Karpas-422 (cell line): ENCODE measurements around the gene DGKB. TPM values are rescaled to one million over a fixed set of nuclear protein-coding genes. Genes with fewer than 3 reads are reported as not detected.

Experiments used
- DNase-seq: peaks from one replicate; pipeline ENCODE4 v3.0.0-alpha.2; 2015
- H2AFZ ChIP-seq: fragments of 200-600 bp; sonication (generic); 2 replicates; pipeline ENCODE4 v1.6.1; 2014; ENCODE audit warnings: antibody characterized with exemption, low read length, mixed read lengths
- H3K27ac ChIP-seq: fragments of 200-600 bp; sonication (generic); 2 replicates; pipeline ENCODE4 v1.5.1; 2014; ENCODE audit warnings: mild to moderate bottlenecking, low read length, moderate library complexity
- H3K27me3 ChIP-seq: fragments of 200-600 bp; sonication (generic); 2 replicates; pipeline ENCODE4 v1.6.1; 2014; ENCODE audit warnings: low read length, mixed read lengths
- H3K36me3 ChIP-seq: fragments of 200-600 bp; sonication (generic); 2 replicates; pipeline ENCODE4 v1.6.1; 2014; ENCODE audit warnings: low read length, mixed read lengths; ENCODE audit not compliant: insufficient read depth
- H3K4me1 ChIP-seq: fragments of 200-600 bp; sonication (generic); 2 replicates; pipeline ENCODE4 v1.6.1; 2014; ENCODE audit warnings: mild to moderate bottlenecking, low read length, mixed read lengths
- H3K4me2 ChIP-seq: fragments of 200-600 bp; sonication (generic); 2 replicates; pipeline ENCODE4 v1.6.1; 2014; ENCODE audit warnings: low read length, low read depth, mild to moderate bottlenecking; ENCODE audit not compliant: poor library complexity, severe bottlenecking
- H3K4me3 ChIP-seq: fragments of 200-600 bp; sonication (generic); 2 replicates; pipeline ENCODE4 v1.5.1; 2014; ENCODE audit warnings: mild to moderate bottlenecking, antibody characterized with exemption, low read length, mixed read lengths
- H3K79me2 ChIP-seq: fragments of 200-600 bp; sonication (generic); 2 replicates; pipeline ENCODE4 v1.6.1; 2014; ENCODE audit warnings: mild to moderate bottlenecking, low read length, mixed read lengths
- H3K9ac ChIP-seq: fragments of 200-600 bp; sonication (generic); 2 replicates; pipeline ENCODE4 v1.6.0; 2014; ENCODE audit warnings: low read length
- H3K9me2 ChIP-seq: fragments of 200-600 bp; sonication (generic), shearing (Covaris generic); replicated peaks from 2 replicates; pipeline ENCODE4 v1.6.0; 2014; ENCODE audit warnings: mild to moderate bottlenecking, low read length, moderate library complexity; ENCODE audit not compliant: insufficient read depth
- H3K9me3 ChIP-seq: fragments of 300-700, 200-600 bp; sonication (generic); 2 replicates; pipeline ENCODE4 v1.6.1; 2014; ENCODE audit warnings: low read length, mixed read lengths
- H4K20me1 ChIP-seq: fragments of 200-600 bp; sonication (generic); 2 replicates; pipeline ENCODE4 v1.6.1; 2014; ENCODE audit warnings: mild to moderate bottlenecking, antibody characterized with exemption, low read length, low read depth; ENCODE audit not compliant: insufficient read depth
- total RNA-seq: library from RNA; depleted of rRNA; stranded (reverse); fragments of >200 nt; shearing (Covaris generic); gene quantifications from 2 replicates; pipeline ENCODE4 v1.2.3, GENCODE V29; 2014; ENCODE audit warnings: low replicate concordance

Gene DGKB
- total RNA-seq, 1 experiment from 2014 or later, result not detected

DNA sequence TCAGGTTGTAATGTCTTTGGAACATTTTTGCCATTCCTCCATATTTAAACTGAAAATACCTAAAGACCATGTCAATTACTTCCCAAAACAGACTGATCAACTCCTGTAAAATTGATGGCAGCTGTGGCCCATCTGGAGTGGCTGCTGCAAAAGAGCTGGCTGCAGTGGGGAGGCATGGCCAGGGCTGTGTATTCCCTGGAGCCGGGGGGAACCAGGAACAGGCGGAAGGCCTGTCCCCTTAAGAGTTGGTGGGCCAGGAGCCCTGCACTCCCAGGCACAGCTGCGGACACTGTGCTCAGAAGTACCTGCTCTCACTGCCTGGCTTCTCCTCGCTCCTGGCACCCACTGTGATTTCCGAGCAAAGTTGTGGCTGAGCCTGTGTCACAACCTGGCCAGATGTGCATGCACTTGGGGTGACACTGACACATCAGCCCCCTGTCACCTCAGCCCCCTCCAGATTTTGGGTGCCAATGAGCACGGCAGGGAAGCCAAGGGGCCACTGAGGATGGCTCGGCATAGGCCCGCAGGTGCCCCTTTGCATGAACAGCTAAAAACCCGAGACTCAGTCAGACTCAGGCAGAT is 116.1 kb downstream of the DGKB start:
- Histone ChIP-seq H3K4me2 (no peak overlapping the region), H3K9me2 (no peaks in the 10 kb centered on the region), H4K20me1 (no peaks in the 10 kb centered on the region), H3K9ac (no peak overlapping the region), H3K27ac (no peak overlapping the region), H3K79me2 (no peaks in the 10 kb centered on the region), H3K4me1 (no peaks in the 10 kb centered on the region), H3K36me3 (no peaks in the 10 kb centered on the region), H3K9me3 (no peaks in the 10 kb centered on the region), H3K4me3 (no peak overlapping the region), H2AFZ (no peak overlapping the region), H3K27me3 (no peaks in the 10 kb centered on the region)
- no peak for DNase-seq

DNA sequence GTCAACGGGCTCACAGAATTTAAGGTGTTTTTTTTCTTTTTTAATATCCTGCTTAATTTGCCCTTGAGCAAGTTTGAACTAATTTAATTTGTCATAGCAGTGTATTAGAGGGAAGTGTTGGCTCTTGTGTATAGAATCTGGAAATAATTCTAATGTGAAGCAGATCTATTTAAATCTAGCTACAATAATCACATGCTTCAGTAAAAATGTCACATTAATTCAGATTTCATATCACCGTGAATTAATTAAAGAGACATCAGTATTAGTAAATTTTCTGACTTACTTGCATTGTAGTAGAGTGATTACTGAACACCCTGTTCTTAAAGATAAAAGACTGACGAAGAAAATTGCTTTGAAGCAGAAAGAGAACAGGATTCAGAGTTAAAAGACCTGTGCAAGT is 124.7 kb downstream of the DGKB start:
- no peaks in the 10 kb centered on the region for H3K4me1 ChIP-seq
- no peaks in the 10 kb centered on the region for H4K20me1 ChIP-seq
- no peak overlapping the region for H3K27ac ChIP-seq
- H3K79me2 ChIP-seq, result no peaks in the 10 kb centered on the region
- H3K4me3 ChIP-seq, result no peak overlapping the region
- H3K9ac ChIP-seq, result no peak overlapping the region
- no peak for DNase-seq
- H2AFZ ChIP-seq, result no peak overlapping the region
- H3K27me3 ChIP-seq, result no peaks in the 10 kb centered on the region
- H3K4me2 ChIP-seq, result no peak overlapping the region
- H3K9me3 ChIP-seq, result peaks cover 11% of the 10 kb centered on the region; the same call in 1 of the 2 replicates
- H3K9me2 ChIP-seq, result no peaks in the 10 kb centered on the region
- H3K36me3 ChIP-seq, result no peaks in the 10 kb centered on the region

DNA sequence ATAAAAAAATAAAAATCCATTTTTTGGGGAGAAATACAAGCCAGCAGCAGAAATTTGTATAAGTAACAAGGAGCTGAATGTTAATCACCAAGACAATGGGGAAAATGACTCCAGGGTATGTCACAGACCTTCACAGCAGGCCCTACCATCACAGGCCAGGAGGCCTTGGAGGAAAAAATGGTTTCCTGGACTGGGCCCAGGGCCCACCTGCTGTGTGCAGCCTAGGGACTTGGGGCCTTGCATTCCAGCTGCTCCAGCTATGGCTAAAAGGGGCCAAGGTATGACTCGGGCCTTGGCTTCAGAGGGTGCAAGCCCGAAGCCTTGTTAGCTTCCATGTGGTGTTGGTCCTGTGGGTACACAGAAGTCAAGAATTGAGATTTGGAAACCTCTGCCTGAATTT is 126.3 kb downstream of the DGKB start:
- H3K27me3 ChIP-seq, result no peaks in the 10 kb centered on the region
- no peak overlapping the region for H3K27ac ChIP-seq
- no peak overlapping the region for H3K4me3 ChIP-seq

GRCh38 chr7:14773729-14774271 is 128.8 kb downstream of the DGKB start:
- Histone ChIP-seq H4K20me1 (no peaks in the 10 kb centered on the region), H3K4me2 (no peak overlapping the region), H3K36me3 (no peaks in the 10 kb centered on the region), H3K9me3 (peaks cover 11% of the 10 kb centered on the region; the same call in 1 of the 2 replicates), H3K9ac (no peak overlapping the region), H2AFZ (no peak overlapping the region), H3K9me2 (no peaks in the 10 kb centered on the region), H3K4me3 (no peak overlapping the region), H3K4me1 (no peaks in the 10 kb centered on the region), H3K79me2 (no peaks in the 10 kb centered on the region), H3K27me3 (no peaks in the 10 kb centered on the region), H3K27ac (no peak overlapping the region)
- no peak for DNase-seq

More for the DNA sequence above, 126.3 kb downstream of the DGKB start:
- no peak overlapping the region for H2AFZ ChIP-seq
- H3K79me2 ChIP-seq, result no peaks in the 10 kb centered on the region
- H3K4me1 ChIP-seq, result no peaks in the 10 kb centered on the region
- H4K20me1 ChIP-seq, result no peaks in the 10 kb centered on the region
- no peak overlapping the region for H3K9ac ChIP-seq
- no peaks in the 10 kb centered on the region for H3K36me3 ChIP-seq
- no peak overlapping the region for H3K4me2 ChIP-seq
- DNase-seq, result no peak
- H3K9me2 ChIP-seq, result no peaks in the 10 kb centered on the region
- peaks cover 11% of the 10 kb centered on the region; the same call in 1 of the 2 replicates for H3K9me3 ChIP-seq

DNA sequence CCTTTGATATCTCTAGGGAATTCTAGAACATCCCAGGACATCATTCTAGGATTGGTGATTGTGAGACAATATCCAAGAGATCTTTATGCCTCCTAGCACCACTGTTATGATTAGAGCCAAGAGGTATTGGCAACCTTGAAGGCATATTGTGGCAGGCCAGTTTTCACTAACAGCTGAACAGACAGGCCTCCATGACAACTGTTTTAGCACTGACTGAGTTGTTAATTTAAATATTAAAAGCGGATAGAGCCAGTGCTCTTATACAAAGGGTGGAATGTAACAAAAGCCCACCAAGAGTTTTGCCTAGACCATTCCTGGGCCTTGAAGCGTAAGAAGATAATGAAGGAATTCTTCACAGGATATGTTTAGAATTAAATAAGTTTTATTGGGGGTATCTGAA is 131.9 kb downstream of the DGKB start:
- Histone ChIP-seq H2AFZ (no peak overlapping the region), H3K9ac (no peak overlapping the region)

DNA sequence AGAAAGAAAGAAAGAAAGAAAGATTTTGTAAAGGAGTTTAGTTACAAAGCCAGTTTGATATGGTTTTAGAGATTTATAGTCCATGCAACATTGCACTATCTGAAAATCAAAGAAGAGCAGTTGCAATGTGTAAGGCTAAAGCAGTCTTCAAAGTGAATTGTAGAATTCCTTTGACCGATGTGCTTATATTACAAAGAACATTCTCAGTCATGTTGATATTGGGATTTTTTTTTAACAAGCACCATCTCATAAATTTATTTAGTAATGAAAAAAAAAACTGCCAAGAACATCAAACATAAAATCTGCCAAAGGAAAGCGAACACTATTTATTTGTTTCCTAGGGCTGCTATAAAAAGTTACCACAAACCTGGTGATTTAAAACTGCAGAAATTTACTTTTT is 133.3 kb downstream of the DGKB start:
- Histone ChIP-seq H3K79me2 (no peaks in the 10 kb centered on the region), H4K20me1 (no peaks in the 10 kb centered on the region), H3K9me3 (no peaks in the 10 kb centered on the region), H2AFZ (no peak overlapping the region), H3K9me2 (no peaks in the 10 kb centered on the region), H3K4me3 (no peak overlapping the region), H3K27me3 (no peaks in the 10 kb centered on the region), H3K4me1 (no peaks in the 10 kb centered on the region), H3K4me2 (no peak overlapping the region), H3K36me3 (no peaks in the 10 kb centered on the region), H3K9ac (no peak overlapping the region), H3K27ac (no peak overlapping the region)
- no peak for DNase-seq

More for the DNA sequence above, 131.9 kb downstream of the DGKB start:
- no peaks in the 10 kb centered on the region for H3K36me3 ChIP-seq
- H3K27ac ChIP-seq, result no peak overlapping the region
- no peak for DNase-seq
- H3K27me3 ChIP-seq, result no peaks in the 10 kb centered on the region
- no peaks in the 10 kb centered on the region for H3K4me1 ChIP-seq
- H3K4me3 ChIP-seq, result no peak overlapping the region
- H3K9me3 ChIP-seq, result no peaks in the 10 kb centered on the region
- no peaks in the 10 kb centered on the region for H4K20me1 ChIP-seq
- H3K4me2 ChIP-seq, result no peak overlapping the region
- no peaks in the 10 kb centered on the region for H3K79me2 ChIP-seq
- no peaks in the 10 kb centered on the region for H3K9me2 ChIP-seq

GRCh38 chr7:14767716-14768425 is 134.7 kb downstream of the DGKB start:
- no peaks in the 10 kb centered on the region for H3K79me2 ChIP-seq
- H2AFZ ChIP-seq, result no peak overlapping the region
- H3K27ac ChIP-seq, result no peak overlapping the region
- no peak overlapping the region for H3K4me2 ChIP-seq
- H3K36me3 ChIP-seq, result no peaks in the 10 kb centered on the region
- no peak overlapping the region for H3K4me3 ChIP-seq
- H4K20me1 ChIP-seq, result no peaks in the 10 kb centered on the region
- H3K9me2 ChIP-seq, result 0 out of 2 replicates have a peak, but pooled peaks cover 4% of the 10 kb centered on the region
- H3K9ac ChIP-seq, result no peak overlapping the region
- no peaks in the 10 kb centered on the region for H3K27me3 ChIP-seq
- H3K9me3 ChIP-seq, result no peaks in the 10 kb centered on the region
- no peaks in the 10 kb centered on the region for H3K4me1 ChIP-seq
- DNase-seq, result no peak

DNA sequence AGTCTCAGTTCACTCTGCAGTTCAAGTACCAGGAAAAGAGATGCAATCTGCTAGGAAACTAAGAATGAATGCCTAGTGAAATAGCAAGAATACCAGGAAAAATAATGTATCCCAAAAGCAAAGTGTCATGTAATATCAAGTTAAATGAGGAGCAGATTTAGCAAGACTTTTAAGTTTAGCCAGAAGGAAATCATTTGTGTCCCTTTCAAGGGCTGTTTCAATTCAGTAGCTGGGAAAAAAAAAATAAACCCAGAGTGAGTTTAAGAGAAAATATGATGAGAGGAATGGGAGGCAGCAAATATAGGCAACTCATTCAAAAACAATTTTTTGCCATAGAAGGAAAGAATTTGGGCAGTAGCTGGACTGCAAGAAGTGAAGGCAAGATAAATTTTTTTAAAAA is 135.8 kb downstream of the DGKB start:
- Histone ChIP-seq H3K9me2 (0 out of 2 replicates have a peak, but pooled peaks cover 4% of the 10 kb centered on the region), H3K27me3 (no peaks in the 10 kb centered on the region), H3K36me3 (no peaks in the 10 kb centered on the region), H3K4me1 (no peaks in the 10 kb centered on the region), H4K20me1 (no peaks in the 10 kb centered on the region), H2AFZ (no peak overlapping the region), H3K9ac (no peak overlapping the region), H3K27ac (no peak overlapping the region), H3K79me2 (no peaks in the 10 kb centered on the region), H3K9me3 (no peaks in the 10 kb centered on the region), H3K4me3 (no peak overlapping the region), H3K4me2 (no peak overlapping the region)
- no peak for DNase-seq
